Fibroblast of peridontal ligament (primary cell): ENCODE measurements around the gene TAF8.

Experiments
- DNase-seq: peaks from one replicate; pipeline ENCODE4 v3.0.0-alpha.2; 2010; ENCODE audit errors: extremely low read depth

TAF8 gene

GRCh38 chr6:42051268-42051653 is 937 bp downstream of the TAF8 start:
- no peak for DNase-seq

- no peak for DNase-seq
Observed at GRCh38 chr6:42053601-42054000, 3.3 kb downstream of the TAF8 start.

GRCh38 chr6:42059743-42060142 is 9.4 kb downstream of the TAF8 start:
- no peak for DNase-seq

- no peak for DNase-seq
Observed at GRCh38 chr6:42066156-42066675, 15.9 kb downstream of the TAF8 start.

- DNase-seq, result no peak
Observed at GRCh38 chr6:42068173-42068572, 17.8 kb downstream of the TAF8 start.

- DNase-seq, result no peak
Observed at GRCh38 chr6:42068872-42069522, 18.7 kb downstream of the TAF8 start.

GRCh38 chr6:42071881-42072583 is 21.7 kb downstream of the TAF8 start:
- DNase-seq, result no peak

GRCh38 chr6:42073287-42073686 is 23.0 kb downstream of the TAF8 start:
- no peak for DNase-seq

- DNase-seq, result peak; percentile 85
Observed at GRCh38 chr6:42075159-42075838, 25.0 kb downstream of the TAF8 start.

GRCh38 chr6:42078386-42078785 is 28.1 kb downstream of the TAF8 start:
- no peak for DNase-seq

- DNase-seq, result no peak
Observed at GRCh38 chr6:42079941-42080464, 29.7 kb downstream of the TAF8 start.

- DNase-seq, result no peak
Observed at GRCh38 chr6:42083530-42083929, 33.2 kb downstream of the TAF8 start.

- DNase-seq, result peak; percentile 21
Observed at GRCh38 chr6:42084889-42085288, 34.6 kb downstream of the TAF8 start.

- no peak for DNase-seq
Observed at GRCh38 chr6:42086046-42087035, 36.0 kb downstream of the TAF8 start.

GRCh38 chr6:42088101-42088591 is 37.8 kb downstream of the TAF8 start:
- peak; percentile 12 for DNase-seq

- DNase-seq, result no peak
Observed at GRCh38 chr6:42090819-42091717, 40.7 kb downstream of the TAF8 start.

GRCh38 chr6:42091718-42092023 is 41.3 kb downstream of the TAF8 start:
- no peak for DNase-seq

- no peak for DNase-seq
Observed at GRCh38 chr6:42093582-42094329, 43.4 kb downstream of the TAF8 start.

GRCh38 chr6:42095094-42095493 is 44.8 kb downstream of the TAF8 start:
- DNase-seq, result no peak
